Prostate gland (tissue), 2 donors: ENCODE data around the gene SIPA1L3. TPM values are rescaled to one million over a fixed set of nuclear protein-coding genes. Genes with fewer than 3 reads are reported as not detected.

Experiments used
- DNase-seq: peaks from one replicate; pipeline ENCODE4 v3.0.0-alpha.2; 2019; ENCODE audit warnings: low spot score
- H3K27ac ChIP-seq, 2 donors: fragments of 200-600 bp; sonication (generic); 2 replicates each; pipeline ENCODE4 v1.5.1; 2017 to 2019
- H3K27me3 ChIP-seq: fragments of 200-600 bp; sonication (generic); replicated peaks from 2 replicates; pipeline ENCODE4 v1.5.1; 2019; ENCODE audit not compliant: insufficient read depth
- H3K36me3 ChIP-seq, 2 donors: fragments of 200-600 bp; sonication (generic); 1 replicate in 1 of 2; 2 replicates in 1 of 2; pipeline versions ENCODE4 v1.5.1 to v1.8.1; 2017 to 2019
- H3K4me1 ChIP-seq: fragments of 200-600 bp; sonication (generic); replicated peaks from 2 replicates; pipeline ENCODE4 v1.5.1; 2019
- H3K4me3 ChIP-seq, 2 donors: fragments of 200-600 bp; sonication (generic); 2 replicates each; pipeline ENCODE4 v1.5.1; 2017 to 2019
- H3K9me3 ChIP-seq: fragments of 200-600 bp; sonication (generic); 2 replicates; pipeline ENCODE4 v1.5.1; 2017
- CTCF ChIP-seq, 4 experiments: fragments of 200-600 bp in 2 of 4; fragments of 450-650 bp in 2 of 4; sonication (generic) in 2 of 4; IDR thresholded peaks; 1 replicate in 3 of 4; 2 replicates in 1 of 4; pipeline ENCODE4 v1.5.1; 2016 to 2019; ENCODE audit warnings: antibody characterized with exemption in 4 of 4, mild to moderate bottlenecking in 2 of 4, moderate library complexity in 2 of 4
- POLR2A ChIP-seq: fragments of 450-650 bp; IDR thresholded peaks from one replicate; pipeline ENCODE4 v1.6.1; 2016; ENCODE audit warnings: antibody characterized with exemption, mild to moderate bottlenecking
- POLR2AphosphoS5 ChIP-seq: sonication (generic); formaldehyde crosslinking; IDR thresholded peaks from one replicate; pipeline ENCODE4 v1.6.1; 2017; ENCODE audit warnings: antibody characterized with exemption
- WGBS: methylation state at CpG from one replicate; pipeline ENCODE4 v1.1.5; 2018; 5-methylcytosine and 5-hydroxymethylcytosine counted together
- intact Hi-C: fragments of 100-400 bp; cut with DNase I; formaldehyde crosslinking; loops from one replicate; pipeline ENCODE4 v1.14.2; 2022
- total RNA-seq, 2 donors: library from RNA; depleted of rRNA; stranded (reverse); fragments of >200 nt; gene quantifications; one replicate each; pipeline ENCODE4 v1.1.0, GENCODE V29; 2016

SIPA1L3 gene
- total RNA-seq, 2 donors from 2014 or later, result 48.8 to 63.5 TPM

- H3K36me3 ChIP-seq, result peaks cover 0 to 2% of the 10 kb centered on the region in 2 donors
- no peaks in the 10 kb centered on the region for H3K9me3 ChIP-seq
- TF ChIP-seq POLR2A (peak; percentile 27), POLR2AphosphoS5 (peak; percentile 54), CTCF (IDR thresholded peaks at IDR 0.05) (no peak)
- 53% methylated on average over 13 of the region's 13 CpGs for WGBS
- peaks cover 17% of the 10 kb centered on the region for H3K4me1 ChIP-seq
- H3K4me3 ChIP-seq, result no peak overlapping the region
- intact Hi-C loops, result no loop called here
- no peaks in the 10 kb centered on the region for H3K27me3 ChIP-seq
- H3K27ac ChIP-seq, result peak overlapping the region; percentile 65 to 75
- peak; percentile 72 for DNase-seq
Measured at GRCh38 chr19:37979547-37980082, 72.6 kb downstream of the SIPA1L3 start.

DNA sequence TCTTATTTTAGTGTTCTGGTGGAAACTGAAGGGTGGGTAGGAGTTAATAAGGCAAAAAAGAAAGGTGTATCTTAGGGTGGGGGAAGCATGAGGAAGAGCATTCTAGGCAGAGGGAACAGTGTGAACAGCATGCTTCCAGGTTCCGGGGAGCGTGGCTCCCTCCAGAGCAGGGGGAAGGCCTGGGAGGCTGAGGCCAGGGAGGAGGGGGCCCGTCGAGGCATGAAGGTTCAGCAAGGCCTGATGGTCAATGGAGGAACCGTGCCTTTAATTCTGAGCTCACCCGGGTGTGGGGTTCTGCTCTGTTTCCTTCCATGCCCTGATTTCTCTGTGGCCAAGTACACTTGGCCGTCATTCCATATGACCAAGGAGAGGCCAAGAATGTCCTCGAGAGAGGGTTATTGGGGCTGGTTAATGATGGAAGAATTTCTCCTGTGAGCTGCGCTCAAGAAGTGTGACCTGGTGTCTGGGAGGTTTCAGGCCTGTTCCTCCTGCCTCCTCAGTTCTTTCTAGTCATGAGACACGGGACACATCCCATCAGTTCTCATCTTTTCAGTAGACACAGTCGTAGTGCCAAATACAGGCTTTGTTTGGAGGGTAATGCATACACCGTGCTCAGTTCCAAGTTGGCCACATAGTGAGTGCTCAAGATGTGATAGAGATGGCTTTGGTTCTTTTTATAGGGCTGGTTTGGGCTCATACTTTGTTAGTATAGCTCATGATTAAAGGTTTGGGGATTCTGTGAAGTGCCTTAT lies 73.6 kb downstream of the SIPA1L3 start:
- DNase-seq, result no peak
- intact Hi-C loops, result no loop called here
- 41% methylated on average over 12 of the region's 12 CpGs for WGBS
- Histone ChIP-seq H3K27me3 (no peaks in the 10 kb centered on the region), H3K4me3 (no peak overlapping the region), H3K4me1 (peaks cover 17% of the 10 kb centered on the region), H3K36me3 (no peaks in the 10 kb centered on the region), H3K9me3 (no peaks in the 10 kb centered on the region), H3K27ac (peak overlapping the region; percentile 65 to 75)
- TF ChIP-seq CTCF (IDR thresholded peaks at IDR 0.05) (no peak), POLR2AphosphoS5 (peak; percentile 26), POLR2A (no peak)

GRCh38 chr19:37981785-37982475 lies 74.9 kb downstream of the SIPA1L3 start:
- intact Hi-C loops, result no loop called here
- Histone ChIP-seq H3K9me3 (no peaks in the 10 kb centered on the region), H3K27ac (peak overlapping the region; percentile 65 to 75), H3K4me1 (peaks cover 17% of the 10 kb centered on the region), H3K36me3 (no peaks in the 10 kb centered on the region), H3K4me3 (no peak overlapping the region), H3K27me3 (no peaks in the 10 kb centered on the region)
- no peak for TF ChIP-seq POLR2A
- TF ChIP-seq CTCF (IDR thresholded peaks at IDR 0.05), result peak in 1 of 4 experiments; percentile 12
- peak; percentile 71 for TF ChIP-seq POLR2AphosphoS5
- WGBS, result 31% methylated on average over 13 of the region's 13 CpGs
- DNase-seq, result peak; percentile 77

- H3K27ac ChIP-seq, result peak overlapping the region; percentile 65 to 75
- WGBS, result 95% methylated on average over 5 of the region's 5 CpGs
- intact Hi-C loops, result no loop called here
Measured at GRCh38 chr19:37982655-37983054, 75.6 kb downstream of the SIPA1L3 start.

More at GRCh38 chr19:37982655-37983054, 75.6 kb downstream of the SIPA1L3 start:
- no peaks in the 10 kb centered on the region for H3K36me3 ChIP-seq
- DNase-seq, result no peak
- no peak overlapping the region for H3K4me3 ChIP-seq
- no peaks in the 10 kb centered on the region for H3K9me3 ChIP-seq
- no peaks in the 10 kb centered on the region for H3K27me3 ChIP-seq
- no peak for TF ChIP-seq POLR2A
- TF ChIP-seq CTCF (IDR thresholded peaks at IDR 0.05), result no peak
- TF ChIP-seq POLR2AphosphoS5, result no peak
- peaks cover 17% of the 10 kb centered on the region for H3K4me1 ChIP-seq
